GM13977 (cell line): Measurements from ENCODE around the gene RNPEPL1.

Experiments used
- DNase-seq: peaks from one replicate; pipeline ENCODE4 v3.0.0; 2012; ENCODE audit warnings: low spot score
- CTCF ChIP-seq: IDR thresholded peaks from 2 replicates; pipeline ENCODE4 v1.5.1; 2012; ENCODE audit warnings: mild to moderate bottlenecking, control low read depth; ENCODE audit not compliant: insufficient read depth; ENCODE audit errors: extremely low read depth, missing control alignments
- in situ Hi-C: fragments of 300-500 bp; cut with MboI; formaldehyde crosslinking; loops from one replicate; pipeline ENCODE4 v1.12.0; 2022; ENCODE audit warnings: low sequenced_read_pairs, low pct_unique_long_range_greater_than_20kb, mixed read lengths, inconsistent platforms; ENCODE audit not compliant: unreplicated experiment

The RNPEPL1 gene

GRCh38 chr2:240574386-240575100, 6.3 kb downstream of the RNPEPL1 start:
- TF ChIP-seq CTCF = no peak
- DNase-seq = no peak
- in situ Hi-C loops = no loop called here

DNA sequence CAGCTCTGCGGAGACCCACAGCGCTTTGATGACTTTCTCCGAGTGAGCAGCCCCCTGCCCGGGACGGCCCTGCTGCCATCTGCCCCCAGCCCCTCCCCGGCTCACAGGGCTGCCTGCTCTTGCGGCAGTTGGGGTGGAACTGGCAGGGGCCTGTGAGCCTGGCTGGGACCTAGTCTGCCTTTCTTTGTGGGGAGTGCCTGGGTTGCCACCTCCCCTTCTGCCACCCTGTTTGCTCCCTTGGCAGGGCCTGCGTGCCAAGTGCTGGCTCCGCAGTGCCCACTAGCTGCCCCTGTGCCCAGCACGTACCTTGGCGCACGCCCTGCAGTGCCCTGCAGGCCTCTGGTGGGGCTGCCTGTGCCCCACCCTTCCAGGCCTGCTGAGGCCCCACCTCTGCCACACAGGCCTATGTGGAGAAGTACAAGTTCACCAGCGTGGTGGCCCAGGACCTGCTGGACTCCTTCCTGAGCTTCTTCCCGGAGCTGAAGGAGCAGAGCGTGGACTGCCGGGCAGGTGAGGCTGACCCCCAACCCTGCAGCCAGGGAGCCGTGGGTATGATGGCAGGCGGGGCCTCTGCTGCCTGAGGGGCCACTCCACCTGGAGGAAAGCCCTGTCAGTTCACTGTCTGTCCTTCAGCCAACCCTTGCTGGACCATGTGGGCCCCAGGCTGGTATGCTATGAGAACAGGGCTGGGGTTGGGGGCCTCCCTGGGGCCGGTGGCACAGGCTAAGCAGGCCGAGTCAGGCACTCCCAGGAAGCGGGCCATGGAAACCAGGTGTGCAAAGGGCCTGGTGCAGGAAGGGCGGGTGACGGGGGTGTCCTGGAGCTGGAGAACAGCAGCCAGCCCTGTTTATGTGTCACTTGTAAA, 7.0 kb downstream of the RNPEPL1 start:
- TF ChIP-seq CTCF = no peak
- no peak for DNase-seq
- in situ Hi-C loops = no loop called here

GRCh38 chr2:240576036-240576435, 7.8 kb downstream of the RNPEPL1 start:
- TF ChIP-seq CTCF = no peak
- in situ Hi-C loops = no loop called here
- DNase-seq = no peak

- TF ChIP-seq CTCF = no peak
- in situ Hi-C loops = no loop called here
- no peak for DNase-seq
These were observed 8.3 kb downstream of the RNPEPL1 start for GRCh38 chr2:240576436-240577205.

DNA sequence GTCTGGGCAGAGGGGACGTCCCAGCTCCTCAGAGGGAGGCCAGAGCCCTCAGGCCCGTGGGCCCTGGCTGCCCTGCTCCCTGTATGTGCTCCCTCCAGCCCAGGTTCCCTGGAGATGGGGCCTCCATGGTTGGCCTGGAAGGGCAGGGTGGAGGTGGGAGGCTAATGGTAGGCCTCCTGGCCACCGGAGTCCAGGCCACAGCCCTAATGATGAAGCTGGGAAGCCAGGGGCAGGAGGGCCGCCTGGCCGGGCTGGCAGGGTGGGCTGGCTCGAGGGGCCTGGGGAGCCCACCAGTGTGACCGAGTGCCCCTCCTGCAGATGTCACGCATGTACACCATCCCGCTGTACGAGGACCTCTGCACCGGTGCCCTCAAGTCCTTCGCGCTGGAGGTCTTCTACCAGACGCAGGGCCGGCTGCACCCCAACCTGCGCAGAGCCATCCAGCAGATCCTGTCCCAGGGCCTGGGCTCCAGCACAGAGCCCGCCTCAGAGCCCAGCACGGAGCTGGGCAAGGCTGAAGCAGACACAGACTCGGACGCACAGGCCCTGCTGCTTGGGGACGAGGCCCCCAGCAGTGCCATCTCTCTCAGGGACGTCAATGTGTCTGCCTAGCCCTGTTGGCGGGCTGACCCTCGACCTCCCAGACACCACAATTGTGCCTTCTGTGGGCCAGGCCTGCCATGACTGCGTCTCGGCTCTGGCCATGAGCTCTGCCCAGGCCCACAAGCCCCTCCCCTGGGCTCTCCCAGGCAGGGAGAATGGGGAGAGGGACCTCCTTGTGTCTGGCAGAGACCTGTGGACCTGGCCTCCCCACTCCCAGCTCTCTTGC, 9.2 kb downstream of the RNPEPL1 start:
- in situ Hi-C loops = no loop called here
- TF ChIP-seq CTCF = no peak
- no peak for DNase-seq

- TF ChIP-seq CTCF = no peak
- no peak for DNase-seq
These were observed 9.8 kb downstream of the RNPEPL1 start for GRCh38 chr2:240578110-240578450.

More at GRCh38 chr2:240578110-240578450, 9.8 kb downstream of the RNPEPL1 start:
- in situ Hi-C loops = no loop called here
